ENCODE measurements around the gene SIGLEC11. TPM values are rescaled to one million over a fixed set of nuclear protein-coding genes. Genes with fewer than 3 reads are reported as not detected.

Gene SIGLEC11, protein sequence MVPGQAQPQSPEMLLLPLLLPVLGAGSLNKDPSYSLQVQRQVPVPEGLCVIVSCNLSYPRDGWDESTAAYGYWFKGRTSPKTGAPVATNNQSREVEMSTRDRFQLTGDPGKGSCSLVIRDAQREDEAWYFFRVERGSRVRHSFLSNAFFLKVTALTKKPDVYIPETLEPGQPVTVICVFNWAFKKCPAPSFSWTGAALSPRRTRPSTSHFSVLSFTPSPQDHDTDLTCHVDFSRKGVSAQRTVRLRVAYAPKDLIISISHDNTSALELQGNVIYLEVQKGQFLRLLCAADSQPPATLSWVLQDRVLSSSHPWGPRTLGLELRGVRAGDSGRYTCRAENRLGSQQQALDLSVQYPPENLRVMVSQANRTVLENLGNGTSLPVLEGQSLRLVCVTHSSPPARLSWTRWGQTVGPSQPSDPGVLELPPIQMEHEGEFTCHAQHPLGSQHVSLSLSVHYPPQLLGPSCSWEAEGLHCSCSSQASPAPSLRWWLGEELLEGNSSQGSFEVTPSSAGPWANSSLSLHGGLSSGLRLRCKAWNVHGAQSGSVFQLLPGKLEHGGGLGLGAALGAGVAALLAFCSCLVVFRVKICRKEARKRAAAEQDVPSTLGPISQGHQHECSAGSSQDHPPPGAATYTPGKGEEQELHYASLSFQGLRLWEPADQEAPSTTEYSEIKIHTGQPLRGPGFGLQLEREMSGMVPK
- not detected in 2 replicates for total RNA-seq

DNA sequence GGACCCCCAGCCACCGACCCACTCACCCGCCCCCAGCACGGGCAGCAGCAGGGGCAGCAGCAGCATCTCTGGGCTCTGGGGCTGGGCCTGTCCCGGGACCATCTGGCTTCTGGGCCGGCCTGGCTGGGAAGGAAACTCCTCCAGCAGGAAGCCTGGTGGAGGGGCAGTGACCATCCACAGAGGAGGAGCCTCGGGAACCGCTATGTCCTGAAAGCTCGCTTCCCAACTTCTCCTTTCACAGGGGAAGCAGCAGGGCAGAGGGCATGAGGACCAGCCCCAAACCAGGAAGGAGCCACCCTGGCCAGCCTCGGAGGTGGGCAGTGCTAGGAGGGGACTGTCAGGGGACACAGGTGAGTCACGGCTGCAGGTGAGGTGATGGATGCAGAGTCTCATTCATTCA, at the start of gene SIGLEC11:
Gene SIGLEC11, minus strand, starts transcription at position 193 of the 400 bp plus-strand sequence. Its CDS starts 91 bp downstream, at position 102.

GRCh38 chr19:49929121-49929610, 31.8 kb downstream of the SIGLEC11 start, which contains the start of the genes ATF5 and NUP62:
ATF5 (plus strand) TSS chr19:49929205; CDS start chr19:49930851, 1,646 bp downstream.
NUP62 (minus strand) TSS chr19:49929504; CDS start chr19:49909807, 19,697 bp downstream.

Other genes with a start within 250 kb of the SIGLEC11 start
- gene TSKS, start 197.9 kb downstream of the SIGLEC11 start, total RNA-seq: 0.54 and 0.65 TPM in 2 replicates
- 189 and 206 TPM in 2 replicates for gene AP2A1, start 194.2 kb downstream of the SIGLEC11 start, total RNA-seq
- 12.2 and 15.2 TPM in 2 replicates for gene FUZ, start 147.9 kb downstream of the SIGLEC11 start, total RNA-seq
- 20.3 and 20.9 TPM in 2 replicates for gene MED25, start 142.9 kb downstream of the SIGLEC11 start, total RNA-seq
- 72.9 and 91.9 TPM in 2 replicates for gene PTOV1, start 110.0 kb downstream of the SIGLEC11 start, total RNA-seq
- gene PNKP, start 93.6 kb downstream of the SIGLEC11 start, total RNA-seq: 25.3 and 57.9 TPM in 2 replicates
- gene AKT1S1, start 83.8 kb downstream of the SIGLEC11 start, total RNA-seq: 23.7 and 28.3 TPM in 2 replicates
- gene TBC1D17, start 83.5 kb downstream of the SIGLEC11 start, total RNA-seq: 20.4 and 27.7 TPM in 2 replicates
- gene IL4I1, start 64.3 kb downstream of the SIGLEC11 start, total RNA-seq: not detected in 2 replicates
- 28.0 and 31.4 TPM in 2 replicates for gene ATF5, start 32.0 kb downstream of the SIGLEC11 start, total RNA-seq
- 27.4 and 33.2 TPM in 2 replicates for gene NUP62, start 31.7 kb downstream of the SIGLEC11 start, total RNA-seq
- gene VRK3, start 64.2 kb upstream of the SIGLEC11 start, total RNA-seq: 20.4 and 28.2 TPM in 2 replicates
- gene ZNF473, start 64.8 kb upstream of the SIGLEC11 start, total RNA-seq: 6.5 and 11.3 TPM in 2 replicates
- gene IZUMO2, start 202.1 kb upstream of the SIGLEC11 start, total RNA-seq: not detected in 2 replicates
- 0.49 TPM in 1 of 2 replicates, not detected in the other for gene MYH14, start 242.4 kb upstream of the SIGLEC11 start, total RNA-seq